Astrocyte (in vitro differentiated cells and primary cell): Measurements from ENCODE around the gene MDP1. TPM values are rescaled to one million over a fixed set of nuclear protein-coding genes. Genes with fewer than 3 reads are reported as not detected.

Source experiments
- DNase-seq: peaks from one replicate; pipeline ENCODE4 v3.0.0-alpha.2; 2010; ENCODE audit warnings: low read depth
- FAIRE-seq: peaks from 2 replicates; lab custom pipeline; 2011; peaks lifted over from hg19 to GRCh38; lab: Jason Lieb, UNC
- H2AFZ ChIP-seq: 2 replicates; pipeline ENCODE4 v1.6.0; 2012; ENCODE audit warnings: low read depth, low read length, inconsistent platforms
- H3K27ac ChIP-seq: 2 replicates; pipeline ENCODE4 v1.5.1; 2011; ENCODE audit warnings: low read depth, low read length, inconsistent platforms
- H3K27me3 ChIP-seq: 2 replicates; pipeline ENCODE4 v1.6.0; 2011; ENCODE audit warnings: low read length, inconsistent platforms; ENCODE audit not compliant: insufficient read depth
- H3K36me3 ChIP-seq: 2 replicates; pipeline ENCODE4 v1.5.1; 2011; ENCODE audit warnings: low read length, inconsistent platforms; ENCODE audit not compliant: insufficient read depth
- H3K4me1 ChIP-seq: 2 replicates; pipeline ENCODE4 v1.5.1; 2011; ENCODE audit warnings: low read length, inconsistent platforms; ENCODE audit not compliant: insufficient read depth
- H3K4me2 ChIP-seq: 2 replicates; pipeline ENCODE4 v1.6.0; 2012; ENCODE audit warnings: low read length, inconsistent platforms
- H3K4me3 ChIP-seq: 2 replicates; pipeline ENCODE4 v1.5.1; 2011; ENCODE audit warnings: low read depth, mild to moderate bottlenecking, low read length, inconsistent platforms; ENCODE audit not compliant: insufficient read depth
- H3K79me2 ChIP-seq: 2 replicates; pipeline ENCODE4 v1.6.0; 2012; ENCODE audit warnings: mild to moderate bottlenecking, low read length, inconsistent platforms; ENCODE audit not compliant: insufficient read depth
- H3K9ac ChIP-seq: 2 replicates; pipeline ENCODE4 v1.6.0; 2012; ENCODE audit warnings: mild to moderate bottlenecking, low read length, inconsistent platforms
- H3K9me3 ChIP-seq: 2 replicates; pipeline ENCODE4 v1.5.1; 2012; ENCODE audit warnings: low read depth, mild to moderate bottlenecking, low read length, inconsistent platforms; ENCODE audit not compliant: insufficient read depth
- H4K20me1 ChIP-seq: 2 replicates; pipeline ENCODE4 v1.6.0; 2012; ENCODE audit warnings: low read length, inconsistent platforms; ENCODE audit not compliant: insufficient read depth
- H3K27ac Mint-ChIP-seq: one replicate; pipeline ENCODE4 v1.8.0; 2021; ENCODE audit warnings: mild to moderate bottlenecking, mixed read lengths; ENCODE audit not compliant: unreplicated experiment
- H3K27me3 Mint-ChIP-seq: one replicate; pipeline ENCODE4 v1.8.0; 2021; ENCODE audit warnings: low read depth, mixed read lengths; ENCODE audit not compliant: unreplicated experiment
- H3K36me3 Mint-ChIP-seq: one replicate; pipeline ENCODE4 v1.8.0; 2021; ENCODE audit warnings: low read depth, mixed read lengths; ENCODE audit not compliant: unreplicated experiment
- H3K4me1 Mint-ChIP-seq: one replicate; pipeline ENCODE4 v1.8.0; 2021; ENCODE audit warnings: low read depth, mixed read lengths; ENCODE audit not compliant: unreplicated experiment
- H3K4me3 Mint-ChIP-seq: one replicate; pipeline ENCODE4 v1.8.0; 2021; ENCODE audit warnings: mild to moderate bottlenecking, moderate library complexity, mixed read lengths; ENCODE audit not compliant: unreplicated experiment
- H3K9me3 Mint-ChIP-seq: one replicate; pipeline ENCODE4 v1.8.0; 2021; ENCODE audit warnings: mild to moderate bottlenecking, mixed read lengths; ENCODE audit not compliant: unreplicated experiment
- CTCF ChIP-seq: IDR thresholded peaks from 2 replicates; pipeline ENCODE4 v1.5.1; 2011; ENCODE audit warnings: low read depth, mild to moderate bottlenecking, inconsistent platforms, low read length, moderate library complexity; ENCODE audit not compliant: insufficient read depth
- EZH2 ChIP-seq: IDR thresholded peaks from 2 replicates; pipeline ENCODE4 v1.6.1; 2012; ENCODE audit warnings: mild to moderate bottlenecking, low read length, inconsistent platforms; ENCODE audit not compliant: insufficient read depth
- total RNA-seq: library from RNA; stranded (reverse); gene quantifications from 2 replicates; pipeline ENCODE4 v1.2.1, GENCODE V29; 2021

MDP1 gene
- total RNA-seq, 1 donor from 2014 or later: 8.9 TPM

- peaks cover 4% of the 10 kb centered on the region for H4K20me1 ChIP-seq
- H3K27ac Mint-ChIP-seq: no peak overlapping the region
- no peak overlapping the region for H3K27ac ChIP-seq
- H3K9me3 ChIP-seq: no peaks in the 10 kb centered on the region
- peak overlapping the region; percentile 84 for H3K4me2 ChIP-seq
- H3K4me3 ChIP-seq: peak overlapping the region; percentile 50
- H3K9me3 Mint-ChIP-seq: no peaks in the 10 kb centered on the region
- DNase-seq (no peak), FAIRE-seq (no peak)
- H2AFZ ChIP-seq: peak overlapping the region; percentile 63
- peak overlapping the region; percentile 36 for H3K9ac ChIP-seq
- no peaks in the 10 kb centered on the region for H3K27me3 Mint-ChIP-seq
- no peaks in the 10 kb centered on the region for H3K79me2 ChIP-seq
- H3K4me3 Mint-ChIP-seq: peak overlapping the region; percentile 75
- no peaks in the 10 kb centered on the region for H3K36me3 ChIP-seq
- H3K4me1 ChIP-seq: peaks cover 14% of the 10 kb centered on the region
- peaks cover 25% of the 10 kb centered on the region for H3K36me3 Mint-ChIP-seq
- no peaks in the 10 kb centered on the region for H3K27me3 ChIP-seq
- H3K4me1 Mint-ChIP-seq: no peaks in the 10 kb centered on the region
- no peak for TF ChIP-seq EZH2
- TF ChIP-seq CTCF: no peak
Measured at GRCh38 chr14:24172261-24172860, 43.5 kb downstream of the MDP1 start.

GRCh38 chr14:24171422-24172260, 44.2 kb downstream of the MDP1 start, which contains the start of gene REC8:
REC8 (plus strand) TSS chr14:24172080; CDS start chr14:24172553, 473 bp downstream.
- DNase-seq: peak; percentile 93
- H3K4me3 Mint-ChIP-seq: peak within 1 kb of the TSS; percentile 75
- no peaks in the 10 kb centered on the region for H3K9me3 Mint-ChIP-seq
- no peak within 1 kb of the TSS for H3K27ac Mint-ChIP-seq
- H2AFZ ChIP-seq: peak within 1 kb of the TSS; percentile 63
- no peaks in the 10 kb centered on the region for H4K20me1 ChIP-seq
- no peak within 1 kb of the TSS for H3K27ac ChIP-seq
- no peaks in the 10 kb centered on the region for H3K27me3 ChIP-seq
- H3K4me1 ChIP-seq: peaks cover 14% of the 10 kb centered on the region
- peak within 1 kb of the TSS; percentile 36 for H3K9ac ChIP-seq
- no peak for TF ChIP-seq EZH2
- no peak for TF ChIP-seq CTCF
- no peaks in the 10 kb centered on the region for H3K4me1 Mint-ChIP-seq
- no peak for FAIRE-seq
- H3K27me3 Mint-ChIP-seq: no peaks in the 10 kb centered on the region
- H3K36me3 ChIP-seq: no peaks in the 10 kb centered on the region
- no peaks in the 10 kb centered on the region for H3K9me3 ChIP-seq
- H3K79me2 ChIP-seq: no peaks in the 10 kb centered on the region
- H3K4me3 ChIP-seq: peak within 1 kb of the TSS; percentile 50
- H3K4me2 ChIP-seq: peak within 1 kb of the TSS; percentile 84
- H3K36me3 Mint-ChIP-seq: peaks cover 26% of the 10 kb centered on the region
